NCI-H146 treated with DMSO at 0.1 percent for 48 hours (cell line): Measurements from ENCODE around the gene SNAI3.
A peak's percentile ranks its signal among the peaks of the same experiment; 100 is the strongest.

Experiments used
- DNase-seq: peaks from one replicate; lab custom pipeline; 2025; ENCODE audit not compliant: unreplicated experiment; lab: John Stamatoyannopoulos, UW

Gene SNAI3

DNA sequence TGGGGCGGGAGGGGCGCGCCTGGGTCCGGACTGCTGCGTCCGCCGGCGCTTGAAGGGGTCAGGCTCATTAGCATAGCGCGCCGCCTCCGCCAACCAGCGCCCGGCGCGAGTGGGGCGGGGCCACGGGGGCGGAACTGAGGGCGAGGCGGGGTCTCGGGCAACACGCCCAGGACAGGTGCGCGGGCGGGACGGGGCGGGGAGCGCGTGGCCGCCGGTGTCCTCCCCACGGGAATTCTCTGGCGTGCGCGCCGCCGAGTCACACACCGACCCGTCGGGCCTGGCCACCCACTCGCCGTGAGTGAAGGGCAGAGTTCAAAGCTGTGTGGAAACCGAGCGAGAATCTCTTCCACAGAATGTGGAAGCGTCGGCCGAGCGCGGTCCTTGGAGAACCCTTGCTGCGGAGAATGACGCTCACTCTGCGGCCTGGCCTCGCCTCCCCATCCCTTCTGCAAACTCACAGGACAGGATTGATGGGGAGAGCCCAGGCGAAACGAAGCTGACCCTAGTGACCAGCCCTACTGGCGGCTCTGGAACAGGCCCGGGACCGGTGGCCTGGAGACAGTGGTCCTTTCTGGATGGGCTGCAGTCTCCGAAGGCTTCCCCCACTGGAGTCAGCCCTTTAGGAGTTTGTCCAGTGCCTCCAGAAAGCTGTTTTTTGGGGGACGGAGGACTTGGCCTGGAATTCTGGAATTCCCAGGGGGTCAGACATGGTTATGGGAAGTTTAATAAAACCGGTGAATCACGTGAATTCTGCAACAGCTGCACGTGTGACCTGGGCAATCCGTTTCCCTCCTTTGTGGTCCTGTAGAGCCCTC, at the start of gene SNAI3:
Gene SNAI3, minus strand, starts transcription at position 69 of the 815 bp plus-strand sequence. CDS start 101 bp downstream, outside the sequence.
- DNase-seq, result peak; percentile 35

DNA sequence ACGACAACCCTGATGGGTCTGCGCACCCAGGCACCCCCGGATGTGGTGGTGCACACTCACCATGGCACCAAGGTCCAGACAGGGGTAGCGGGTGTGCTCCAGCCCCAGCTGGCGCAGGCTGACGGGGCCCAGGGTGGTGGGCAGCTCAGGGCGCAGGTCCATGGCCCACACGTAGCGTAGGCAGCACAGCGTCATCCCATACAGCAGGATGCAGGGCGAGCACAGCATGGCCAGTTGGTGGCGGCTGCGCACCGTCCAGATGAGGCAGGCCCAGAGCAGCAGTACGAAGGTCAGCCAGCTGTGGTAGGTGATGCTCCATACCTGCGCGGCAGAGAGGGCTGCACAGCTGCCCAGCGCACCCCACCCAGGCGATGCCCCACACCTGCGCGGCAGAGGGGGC, 49.8 kb upstream of the SNAI3 start:
- no peak for DNase-seq

DNA sequence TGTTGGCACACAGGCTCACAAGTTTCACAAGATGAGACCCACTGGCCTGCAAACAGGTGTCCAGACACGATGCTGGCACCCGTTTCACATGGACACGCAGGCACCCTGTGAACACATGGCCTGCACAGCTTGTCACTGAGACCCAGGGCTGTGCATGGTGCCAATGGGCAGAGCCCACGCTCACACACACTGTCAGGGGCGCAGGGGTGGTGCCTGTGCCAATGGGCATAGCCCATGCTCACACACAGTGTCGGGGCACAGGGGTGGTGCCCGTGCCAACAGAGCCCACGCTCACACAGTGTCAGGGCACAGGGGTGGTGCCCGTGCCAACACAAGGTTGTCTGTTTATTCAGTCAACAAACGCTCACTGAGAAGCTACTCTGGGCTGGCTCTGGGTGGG, 49.3 kb upstream of the SNAI3 start:
- no peak for DNase-seq

DNA sequence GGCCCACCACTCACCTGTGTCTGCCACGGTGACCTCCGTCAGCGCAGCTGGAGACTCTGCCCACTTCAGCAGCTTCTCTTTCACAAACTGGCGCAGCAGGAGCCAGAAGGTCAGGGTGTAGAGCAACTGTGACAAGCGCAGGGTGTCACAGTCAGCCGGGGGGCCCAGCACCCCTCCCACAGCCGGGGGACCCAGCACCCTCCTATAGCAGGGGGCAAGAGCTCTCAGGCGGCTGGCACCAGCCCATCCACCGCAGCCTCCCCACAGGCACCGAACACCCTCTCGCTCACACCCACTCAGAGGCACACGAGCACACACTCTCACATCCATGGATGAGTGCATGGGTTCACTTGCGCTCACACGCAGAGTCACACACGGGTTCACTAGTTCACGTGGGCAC, 48.8 kb upstream of the SNAI3 start:
- DNase-seq, result no peak

DNA sequence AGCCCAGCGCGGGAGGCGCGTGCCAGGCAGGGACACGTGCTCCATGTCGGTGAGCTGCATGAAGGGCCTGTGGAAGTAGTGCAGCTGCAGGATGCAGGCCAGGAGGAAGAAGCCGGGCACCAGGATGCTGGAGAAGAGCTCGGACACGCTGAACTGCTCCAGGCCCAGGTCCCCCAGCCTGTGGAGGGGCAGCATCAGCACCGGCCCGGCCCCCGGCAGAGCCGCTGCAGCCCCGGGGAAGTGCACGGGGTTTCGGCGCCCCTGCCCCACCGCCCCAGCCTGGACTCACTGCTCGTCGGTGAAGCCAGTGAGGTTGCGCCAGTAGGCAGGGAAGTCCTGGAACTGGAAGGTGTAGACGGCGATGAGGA, 48.0 kb upstream of the SNAI3 start:
- no peak for DNase-seq

DNA sequence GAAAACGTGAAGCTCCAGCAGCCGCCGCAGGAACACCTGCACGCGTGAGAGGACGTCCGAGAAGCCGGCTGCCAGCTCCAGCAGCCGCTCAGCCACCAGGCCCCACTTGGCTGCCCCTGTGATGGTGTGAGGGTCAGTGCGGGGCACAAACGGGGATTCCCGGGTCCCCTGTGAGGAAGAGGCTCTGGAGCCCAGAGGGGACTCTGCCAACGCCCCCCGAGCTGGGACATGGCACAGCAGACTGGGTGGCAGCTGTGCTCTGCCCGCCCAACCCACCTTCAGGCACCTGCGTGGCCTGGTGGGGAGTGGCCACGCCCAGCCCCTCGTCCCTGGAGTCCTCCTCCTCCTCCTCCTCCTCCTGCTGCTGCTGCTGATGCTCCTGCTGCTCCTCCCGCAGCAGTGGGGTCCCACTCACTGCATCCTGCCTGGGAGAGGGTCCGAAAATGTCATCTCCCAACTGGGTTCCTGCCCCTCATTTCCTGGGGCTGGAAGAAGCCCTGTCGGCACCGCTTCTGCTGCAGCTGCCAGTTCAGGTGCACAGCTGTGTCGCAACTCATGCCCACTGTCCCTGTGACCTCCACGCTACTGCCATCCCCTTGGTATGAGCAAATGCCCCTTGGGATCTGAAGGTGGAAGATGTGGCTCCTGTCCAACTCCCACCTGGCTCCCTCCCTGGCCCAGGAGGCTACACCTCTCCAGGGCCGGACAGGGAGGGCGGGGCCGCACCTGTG, 47.5 kb upstream of the SNAI3 start:
- no peak for DNase-seq

DNA sequence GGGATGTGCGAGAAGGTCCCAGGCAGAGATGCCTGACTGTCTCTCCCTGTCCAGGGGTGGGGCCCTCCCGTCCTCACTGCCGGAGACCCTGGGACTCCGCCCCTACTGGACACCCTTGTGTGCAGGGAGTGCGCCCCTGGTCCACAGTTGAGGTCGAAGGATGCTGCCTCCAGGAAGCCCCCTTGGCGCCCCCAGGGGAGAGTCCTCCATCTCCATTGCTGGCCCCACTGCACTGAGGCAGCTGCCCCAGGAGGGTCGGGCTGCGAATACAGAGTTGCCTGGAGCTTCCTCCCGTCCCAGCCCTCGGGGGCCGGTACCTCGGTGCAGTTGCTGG, 46.6 kb upstream of the SNAI3 start:
- DNase-seq, result no peak

DNA sequence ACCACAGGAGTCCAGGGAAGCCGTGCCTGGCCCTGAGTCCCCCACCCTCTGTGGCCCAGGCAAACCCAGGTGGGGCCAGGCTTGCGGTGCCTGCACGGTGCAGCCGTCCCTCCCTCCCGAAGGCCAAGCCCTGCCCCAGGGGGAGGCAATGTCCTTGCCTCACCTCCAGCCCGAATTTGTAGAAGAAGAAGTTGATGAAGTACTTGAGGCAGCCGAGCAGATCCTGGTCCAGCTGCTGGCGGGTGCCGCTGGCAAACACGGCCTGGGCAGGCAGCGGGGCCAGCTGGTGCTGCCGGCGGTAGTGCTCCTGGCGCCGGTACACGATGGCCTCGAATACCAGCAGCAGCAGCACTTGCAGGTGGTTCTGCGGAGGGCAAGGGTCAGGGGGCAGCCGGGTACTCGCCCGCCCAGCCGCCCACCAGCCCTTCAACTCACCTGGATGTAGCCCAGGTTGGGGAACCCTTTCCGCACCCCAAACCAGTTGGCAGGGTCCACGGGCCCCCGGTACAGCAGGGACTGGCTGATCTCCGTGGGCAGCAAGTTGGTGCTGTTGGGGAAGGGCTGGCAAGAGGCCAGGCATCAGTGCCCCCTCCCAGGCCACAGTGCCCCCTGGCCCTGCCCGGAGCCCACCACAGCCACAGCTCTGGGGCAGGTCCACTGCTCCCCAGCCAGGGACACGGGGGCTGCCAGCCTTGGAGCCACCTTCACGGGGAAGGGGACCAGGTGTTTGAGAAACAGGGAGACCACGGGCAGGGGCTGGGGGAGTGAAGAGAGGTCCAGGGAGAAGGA, 46.1 kb upstream of the SNAI3 start:
- no peak for DNase-seq

DNA sequence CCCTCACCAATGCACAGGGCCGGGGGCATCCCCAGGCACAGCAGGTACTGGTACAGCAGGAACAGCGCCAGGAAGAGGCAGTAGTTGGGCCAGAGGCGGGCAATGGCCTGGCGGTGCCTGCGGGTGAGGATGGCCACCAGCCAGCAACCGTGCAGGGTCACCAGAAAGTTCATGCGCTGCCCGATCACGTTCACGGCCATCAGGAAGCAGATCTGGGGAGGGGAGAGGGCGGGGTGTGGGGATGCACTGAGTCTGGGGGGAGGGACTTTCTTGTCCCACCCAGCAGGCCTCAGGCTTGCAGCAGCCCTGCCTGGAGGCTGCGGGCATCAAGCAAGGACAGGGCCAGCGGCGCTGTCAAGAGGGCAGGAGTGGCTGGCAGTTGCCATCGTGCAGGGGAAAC, 45.4 kb upstream of the SNAI3 start:
- no peak for DNase-seq

DNA sequence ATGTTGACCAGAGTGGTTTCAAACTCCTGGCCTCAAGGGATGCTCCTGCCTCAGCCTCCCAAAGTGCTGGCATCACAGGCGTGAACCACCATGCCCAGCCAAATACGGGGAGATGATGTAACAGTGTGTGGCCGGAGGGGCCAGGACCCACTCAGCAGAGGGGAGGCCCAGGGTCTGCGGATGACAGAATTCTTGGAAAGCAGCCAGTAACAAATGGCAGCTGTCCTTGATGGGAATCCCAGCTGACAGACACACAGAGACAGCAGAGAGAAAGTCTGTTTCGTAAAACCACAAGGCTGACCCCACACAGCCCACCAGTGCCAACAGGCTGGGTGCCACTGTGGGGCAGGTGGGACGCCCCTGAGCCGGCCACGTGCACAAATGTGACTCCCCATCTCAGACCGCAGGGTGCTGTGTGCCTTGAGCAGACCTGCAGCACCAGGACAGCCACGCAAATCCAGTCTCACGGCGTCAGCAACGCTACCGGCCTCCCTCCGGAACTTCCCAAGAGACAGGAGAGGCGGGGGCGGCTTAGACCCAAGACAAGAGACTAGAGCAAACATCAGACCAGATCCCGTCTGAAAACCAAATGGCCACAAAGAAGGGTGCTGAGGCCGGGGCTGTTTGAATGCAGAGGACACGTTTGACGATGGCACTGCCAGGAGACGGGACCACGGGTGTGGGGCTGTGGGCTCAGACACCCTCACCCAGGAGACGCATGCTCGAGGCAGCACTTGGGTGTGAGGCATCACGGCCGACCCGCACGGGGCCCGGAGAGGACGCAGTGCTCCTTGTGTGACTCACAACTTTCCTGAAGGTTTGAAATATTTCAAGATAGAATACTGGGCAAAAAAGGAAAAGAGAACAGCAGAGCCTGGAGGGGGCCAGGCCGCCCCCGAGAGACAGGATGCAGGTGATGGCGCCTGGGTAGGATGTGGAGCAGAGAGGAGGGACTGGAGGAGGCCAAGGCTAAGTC, 44.6 kb upstream of the SNAI3 start:
- DNase-seq, result no peak

DNA sequence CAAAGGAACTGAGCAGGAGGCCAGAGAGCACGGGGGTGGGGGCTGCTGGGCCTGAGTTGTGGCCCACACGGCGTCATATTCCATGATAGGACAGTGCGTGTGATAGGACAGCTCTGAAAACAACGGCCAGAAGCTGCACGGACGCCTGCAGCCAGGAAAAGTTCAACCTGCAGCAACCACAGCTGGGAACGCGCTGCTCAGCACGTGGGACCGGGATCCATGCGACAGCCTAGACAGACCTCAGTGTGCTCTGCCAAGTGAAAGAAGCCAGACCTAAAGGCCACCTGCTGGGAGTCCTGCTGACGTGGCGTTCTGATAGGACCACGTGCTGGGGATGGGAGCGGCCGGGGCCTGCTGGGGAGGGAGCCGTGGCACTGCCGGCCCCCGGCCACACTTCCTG, 41.6 kb upstream of the SNAI3 start:
- DNase-seq, result no peak

DNA sequence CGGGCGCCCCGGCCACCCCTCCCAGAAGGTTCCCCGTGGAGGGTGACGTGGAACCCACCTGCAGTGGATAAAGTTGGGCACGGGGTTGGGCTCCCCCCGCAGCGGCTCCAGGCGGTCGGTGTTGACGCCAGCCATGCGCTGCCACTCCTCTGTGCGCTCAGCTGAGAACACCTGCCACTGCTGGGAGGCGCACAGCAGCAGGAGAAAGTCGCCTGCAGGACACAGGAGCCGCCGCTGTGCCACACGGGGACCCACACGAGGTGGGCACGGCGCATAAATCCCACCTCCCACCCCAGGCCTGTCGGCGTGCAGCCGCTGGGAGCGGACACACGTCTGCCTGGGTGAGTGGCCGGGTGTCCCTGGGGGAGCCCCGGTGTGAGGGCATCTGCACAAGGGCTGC, 40.7 kb upstream of the SNAI3 start:
- DNase-seq, result no peak

DNA sequence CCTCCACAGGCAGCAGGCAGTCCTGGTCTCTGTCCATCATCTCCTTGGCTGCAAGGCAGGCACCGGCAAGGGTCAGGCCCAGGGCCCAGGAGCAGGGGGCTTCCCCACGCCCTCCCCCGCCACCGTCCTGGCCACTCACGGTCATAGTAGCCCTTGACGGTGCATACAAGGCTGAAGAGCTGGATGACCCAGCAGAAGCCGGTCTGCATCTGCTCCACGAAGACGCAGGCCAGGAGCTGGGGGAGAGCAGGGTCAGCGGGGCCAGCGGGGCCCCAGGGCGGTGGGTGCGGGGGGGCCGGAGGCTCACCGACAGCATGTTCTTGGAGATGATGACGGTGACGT, 40.1 kb upstream of the SNAI3 start:
- DNase-seq, result no peak

DNA sequence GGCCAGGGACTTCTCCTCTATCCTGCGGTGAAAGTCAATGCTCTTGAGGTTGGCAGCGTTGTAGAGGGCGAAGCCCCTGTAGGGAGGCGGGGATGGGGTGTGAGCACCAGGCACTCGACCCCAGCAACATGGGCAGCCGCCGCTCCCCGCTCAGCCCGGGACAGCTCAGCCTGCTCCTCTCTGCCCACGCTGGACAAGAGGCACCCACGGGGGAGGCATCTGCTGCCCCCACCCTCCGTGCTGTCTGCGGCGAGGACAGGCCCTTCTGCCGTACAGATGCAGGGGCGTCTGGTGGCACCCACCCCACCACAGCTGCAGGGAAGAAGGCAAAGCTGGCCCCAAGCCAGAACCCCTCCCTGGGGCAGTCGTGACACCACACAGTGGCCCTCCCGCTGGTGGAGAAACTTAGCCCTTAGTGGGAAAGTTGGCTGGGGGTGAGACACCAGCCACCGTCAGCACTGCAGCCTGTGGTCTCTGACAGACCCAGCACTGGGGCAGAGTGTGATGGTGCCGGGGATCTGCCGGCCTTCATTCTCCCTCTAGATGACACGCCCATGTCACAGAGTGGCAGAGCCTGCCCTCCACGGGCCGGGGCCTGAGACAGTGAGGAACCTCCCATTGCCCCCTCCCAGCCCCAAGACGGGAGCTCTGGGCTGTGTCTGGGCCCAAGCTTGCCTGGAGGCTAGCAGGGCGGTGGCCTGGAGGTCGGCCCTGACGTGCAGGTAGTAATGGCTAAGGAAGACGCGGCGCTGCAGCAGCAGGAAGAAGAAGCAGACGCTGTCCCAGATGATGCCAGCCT, 39.5 kb upstream of the SNAI3 start:
- no peak for DNase-seq

DNA sequence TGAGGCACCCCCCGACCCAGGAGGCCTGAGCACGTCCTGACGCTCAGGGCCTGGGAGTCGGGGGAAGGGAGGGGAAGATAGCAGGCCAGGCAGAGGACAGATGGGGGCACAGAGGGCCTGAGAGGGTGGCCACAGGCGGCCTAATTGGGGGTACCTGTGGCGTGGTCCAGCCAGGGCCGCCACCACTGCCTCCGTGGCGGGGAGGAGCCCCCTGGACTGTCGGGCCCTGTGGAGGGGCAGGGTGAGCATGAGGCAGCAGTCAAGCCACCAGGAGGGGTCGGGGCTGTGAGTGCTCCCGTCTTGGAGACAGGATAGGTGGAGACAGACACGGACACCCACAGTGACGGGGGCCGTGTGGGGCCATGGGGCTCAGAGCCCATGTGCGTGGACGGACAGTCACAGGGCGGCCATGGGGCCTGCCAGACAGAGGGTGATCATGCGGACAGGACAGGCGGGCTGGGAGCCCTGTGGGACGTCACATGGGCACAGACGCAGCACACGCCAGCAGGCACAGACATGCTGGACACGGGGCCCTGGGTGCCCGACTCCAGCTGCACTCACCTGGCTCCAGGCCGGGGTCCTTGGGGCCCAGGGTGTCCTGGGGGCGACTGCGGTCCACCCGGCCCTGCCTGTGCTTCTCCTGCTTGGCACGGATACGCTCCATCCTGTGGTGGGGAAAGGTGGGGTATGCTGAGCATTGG, 38.7 kb upstream of the SNAI3 start:
- no peak for DNase-seq

DNA sequence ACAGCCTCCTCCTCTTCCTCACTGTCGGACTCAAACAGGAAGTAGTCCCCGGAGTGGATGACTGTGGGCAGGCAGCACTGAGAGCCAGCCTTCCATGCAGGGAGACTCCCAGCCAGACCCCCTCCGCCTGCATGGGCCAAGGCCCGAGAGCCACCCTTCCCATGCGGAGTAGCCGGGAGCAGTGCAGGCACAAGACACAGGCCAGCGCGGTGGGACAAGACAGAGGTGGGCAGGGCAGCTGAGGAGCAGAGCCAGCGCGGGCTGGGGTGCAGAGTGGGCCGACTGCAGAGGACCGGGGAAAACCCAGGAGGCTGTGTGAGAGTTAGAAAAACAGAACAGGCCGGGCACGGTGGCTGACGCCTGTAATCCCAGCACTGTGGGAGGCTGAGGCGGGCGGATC, 37.6 kb upstream of the SNAI3 start:
- no peak for DNase-seq

DNA sequence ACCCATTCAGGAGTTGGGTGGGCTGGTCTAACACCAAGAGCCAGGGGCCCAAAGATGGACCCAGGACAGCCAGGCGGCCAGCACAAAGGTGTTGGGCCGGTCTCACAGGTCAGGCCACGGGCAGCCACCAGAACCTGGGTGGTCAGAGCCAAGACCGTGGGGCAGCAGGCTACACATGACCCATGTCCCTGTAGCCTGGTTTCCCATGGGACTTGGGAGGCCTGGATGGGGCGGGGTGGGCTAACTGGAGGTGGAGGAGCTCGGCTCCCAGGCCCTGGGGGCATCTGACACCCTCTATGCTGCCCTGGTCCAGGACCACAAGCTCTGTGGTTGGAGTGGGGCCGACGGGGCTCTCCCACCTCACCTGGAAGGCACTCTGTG, 37.2 kb upstream of the SNAI3 start:
- DNase-seq, result no peak

DNA sequence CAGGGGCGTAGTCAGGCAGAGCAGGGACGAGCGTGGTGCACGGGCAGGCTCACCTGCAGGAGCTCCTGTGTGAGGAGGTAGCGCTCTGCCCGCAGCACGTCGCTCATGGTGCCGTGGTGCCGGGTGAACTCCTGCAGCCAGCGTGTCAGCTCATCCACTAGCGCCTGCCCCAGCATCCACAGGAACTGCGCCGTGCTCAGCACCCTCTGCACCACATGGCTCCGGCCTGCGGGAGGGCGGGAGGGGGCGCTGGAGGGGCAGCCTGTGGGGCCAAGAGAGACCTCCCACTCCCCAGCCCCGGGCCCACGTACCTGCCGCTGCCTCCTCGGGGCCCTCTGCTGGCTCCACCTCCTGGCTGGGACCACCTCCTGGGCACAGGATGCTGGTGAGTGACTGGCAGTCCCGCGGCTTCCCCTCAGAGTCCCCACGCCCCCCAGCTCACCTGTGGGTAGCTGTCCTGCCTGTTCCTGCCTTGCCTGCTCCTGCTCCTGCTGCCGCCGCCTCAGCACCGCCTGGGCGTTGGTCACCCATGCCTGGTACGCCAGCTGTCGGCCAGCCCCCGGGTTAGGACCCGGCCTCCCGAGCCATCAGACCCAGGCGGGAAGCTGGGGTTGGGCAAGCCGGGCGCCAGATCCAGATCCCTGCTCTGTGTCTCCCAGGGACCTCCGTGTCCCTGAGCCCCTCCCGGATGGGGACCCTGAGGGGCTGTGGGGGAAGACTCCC, 36.6 kb upstream of the SNAI3 start:
- DNase-seq, result no peak
